Daoy (cell line): ENCODE data around the gene RAB26. TPM values are rescaled to one million over a fixed set of nuclear protein-coding genes. Genes with fewer than 3 reads are reported as not detected.
"Not testable (repeated sequence)": the region's sequence is repeated elsewhere in the genome, so short reads cannot be mapped to it uniquely, and the experiment has no call there.

Source experiments
- DNase-seq: peaks from one replicate; pipeline ENCODE4 v3.0.0-alpha.2; 2015; ENCODE audit warnings: low read depth
- total RNA-seq: library from RNA; depleted of rRNA; stranded (reverse); fragments of >200 nt; shearing (Covaris generic); gene quantifications from 2 replicates; pipeline ENCODE4 v1.2.3, GENCODE V29; 2014; rRNA removed

Gene RAB26
- total RNA-seq, 1 experiment from 2014 or later: 0.11 TPM

GRCh38 chr16:2196162-2196980 is 47.9 kb downstream of the RAB26 start, which contains the start of gene CASKIN1:
Gene CASKIN1, minus strand, starts transcription at chr16:2196605. Its CDS starts 173 bp downstream, at chr16:2196432.
- DNase-seq: peak; percentile 37

DNA sequence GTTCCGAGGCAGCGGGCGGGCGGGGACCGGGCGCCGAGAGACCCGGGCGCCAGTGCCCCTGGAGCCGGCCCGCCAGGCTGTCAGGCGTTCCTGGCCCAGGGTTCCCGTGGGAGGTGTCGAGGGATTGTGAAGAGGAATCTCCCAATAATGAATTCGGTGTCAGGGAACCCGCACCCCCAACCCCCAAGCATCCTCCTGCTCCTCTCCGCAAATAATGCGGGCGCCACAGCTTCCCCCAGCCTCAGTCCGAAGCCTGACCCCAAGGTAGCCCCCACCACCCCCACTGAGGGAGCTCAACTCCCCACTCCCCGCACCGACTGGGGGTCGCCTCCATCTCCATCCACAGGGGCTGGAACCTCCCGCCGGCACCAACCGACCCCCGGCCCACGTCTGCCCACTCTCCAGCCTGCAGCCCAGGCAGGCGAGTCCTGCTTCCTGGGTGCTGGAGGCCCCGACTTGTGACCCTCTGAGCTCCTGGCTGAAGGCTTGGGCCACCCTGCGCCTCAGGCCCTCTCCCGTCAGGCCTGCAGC is 48.6 kb downstream of the RAB26 start:
- DNase-seq: no peak

GRCh38 chr16:2197765-2198164 is 49.3 kb downstream of the RAB26 start:
- no peak for DNase-seq

DNA sequence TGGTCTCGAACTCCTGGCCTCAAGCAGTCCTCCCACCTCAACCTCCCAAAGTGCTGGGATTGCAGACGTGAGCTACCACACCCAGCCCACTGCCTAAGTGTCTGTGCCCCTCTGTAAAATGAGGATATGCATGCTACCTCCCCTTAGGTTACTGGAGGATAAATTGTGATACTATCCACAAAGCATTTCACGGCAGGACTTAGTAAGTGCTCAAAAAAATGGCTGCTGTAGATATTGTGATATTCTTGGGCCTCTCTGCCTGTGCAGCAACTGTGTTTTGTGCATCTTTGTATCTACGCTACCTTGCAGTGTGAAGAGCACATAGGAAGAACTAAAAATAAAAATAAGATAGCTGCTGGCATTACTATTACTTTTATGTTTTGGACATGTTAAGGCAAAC is 49.9 kb downstream of the RAB26 start:
- DNase-seq: no peak

GRCh38 chr16:2199095-2199494 is 50.7 kb downstream of the RAB26 start:
- DNase-seq: no peak

DNA sequence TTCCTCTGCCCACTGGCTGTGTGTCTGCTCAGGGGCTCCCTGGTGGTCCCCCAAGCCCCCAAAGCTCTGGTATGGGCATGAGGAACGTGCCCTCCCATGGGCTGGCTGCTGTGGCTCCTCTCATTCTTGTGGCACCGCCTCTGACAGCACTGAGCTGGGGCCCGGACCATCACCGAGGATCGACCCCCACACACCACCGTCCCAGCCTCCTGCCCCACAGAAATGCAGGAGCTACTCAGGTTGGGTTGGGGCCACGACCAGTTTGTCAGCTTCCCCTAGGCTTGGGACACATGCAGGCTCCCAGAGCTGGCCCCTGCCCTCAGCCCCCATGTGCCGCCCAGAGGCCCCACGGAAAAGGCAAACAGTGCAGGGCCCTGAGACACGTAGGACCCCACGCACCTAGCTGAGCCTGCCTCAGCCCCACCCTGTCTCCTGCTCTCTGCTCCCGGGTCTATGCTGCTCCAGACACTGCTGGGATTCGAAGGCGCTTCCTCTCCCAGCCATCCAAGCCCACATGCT is 51.3 kb downstream of the RAB26 start:
- DNase-seq: no peak

DNA sequence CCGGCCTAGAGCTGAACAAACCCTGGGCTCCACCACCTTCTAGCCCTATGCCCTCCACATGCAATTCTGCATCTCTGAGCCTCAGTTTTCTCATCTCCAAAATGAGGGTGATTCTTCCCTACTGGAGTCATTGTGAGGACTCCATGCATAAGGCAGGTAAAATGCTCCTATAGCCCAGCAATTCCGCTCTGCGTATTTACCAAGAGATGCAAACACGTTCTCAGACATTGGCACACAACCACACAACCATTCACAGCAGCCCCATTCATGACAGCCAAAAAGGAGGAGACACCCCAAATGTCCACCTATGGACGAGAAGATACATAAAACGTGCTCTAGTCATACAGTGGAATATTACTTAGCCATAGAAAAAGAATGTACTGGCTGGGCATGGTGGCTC is 51.9 kb downstream of the RAB26 start:
- DNase-seq: no peak

GRCh38 chr16:2203119-2203688 is 54.8 kb downstream of the RAB26 start:
- not testable (repeated sequence) for DNase-seq

Other genes with a start within 250 kb of the RAB26 start
- not detected in 2 replicates for gene HS3ST6, start 230.2 kb upstream of the RAB26 start, total RNA-seq
- gene MSRB1, start 205.4 kb upstream of the RAB26 start, total RNA-seq: 36.6 and 49.1 TPM in 2 replicates
- not detected in 2 replicates for gene RPL3L, start 193.9 kb upstream of the RAB26 start, total RNA-seq
- 147 and 156 TPM in 2 replicates for gene NDUFB10, start 189.1 kb upstream of the RAB26 start, total RNA-seq
- 1,645 and 2,369 TPM in 2 replicates for gene RPS2, start 183.8 kb upstream of the RAB26 start, total RNA-seq
- not detected in 2 replicates for gene RNF151, start 181.8 kb upstream of the RAB26 start, total RNA-seq
- gene TBL3, start 176.6 kb upstream of the RAB26 start, total RNA-seq: 49.5 and 49.6 TPM in 2 replicates
- gene NOXO1, start 167.2 kb upstream of the RAB26 start, total RNA-seq: not detected in 2 replicates
- gene GFER, start 164.4 kb upstream of the RAB26 start, total RNA-seq: 22.7 and 29.7 TPM in 2 replicates
- 0.29 TPM in 1 of 2 replicates, not detected in the other for gene SYNGR3, start 158.7 kb upstream of the RAB26 start, total RNA-seq
- gene ZNF598, start 138.8 kb upstream of the RAB26 start, total RNA-seq: 19.8 and 21.6 TPM in 2 replicates
- gene NPW, start 128.8 kb upstream of the RAB26 start, total RNA-seq: 0.46 and 1.5 TPM in 2 replicates
- gene NHERF2, start 121.7 kb upstream of the RAB26 start, total RNA-seq: 38.1 and 41.8 TPM in 2 replicates
- gene NTHL1, start 100.8 kb upstream of the RAB26 start, total RNA-seq: 29.3 and 39.4 TPM in 2 replicates
- gene TSC2, start 100.6 kb upstream of the RAB26 start, total RNA-seq: 31.4 and 34.1 TPM in 2 replicates
- 12.0 and 46.5 TPM in 2 replicates for gene PKD1, start 12.7 kb upstream of the RAB26 start, total RNA-seq
- gene TRAF7, start 7.2 kb downstream of the RAB26 start, total RNA-seq: 43.4 and 45.5 TPM in 2 replicates
- gene CASKIN1, start 48.0 kb downstream of the RAB26 start, total RNA-seq: 0.06 TPM in 1 of 2 replicates, not detected in the other
- gene MLST8, start 56.8 kb downstream of the RAB26 start, total RNA-seq: 12.1 and 19.3 TPM in 2 replicates
- 0.68 and 1.9 TPM in 2 replicates for gene BRICD5, start 62.2 kb downstream of the RAB26 start, total RNA-seq
- gene PGP, start 66.2 kb downstream of the RAB26 start, total RNA-seq: 16.9 and 21.8 TPM in 2 replicates
- gene E4F1, start 75.0 kb downstream of the RAB26 start, total RNA-seq: 20.5 and 20.8 TPM in 2 replicates
- 0.89 and 1.0 TPM in 2 replicates for gene DNASE1L2, start 87.8 kb downstream of the RAB26 start, total RNA-seq
- 22.6 and 41.1 TPM in 2 replicates for gene ECI1, start 103.0 kb downstream of the RAB26 start, total RNA-seq
- 147 and 161 TPM in 2 replicates for gene RNPS1, start 119.5 kb downstream of the RAB26 start, total RNA-seq
- 5.5 and 5.9 TPM in 2 replicates for gene ABCA3, start 192.1 kb downstream of the RAB26 start, total RNA-seq